Measurements from ENCODE around the gene TXLNG.

The TXLNG gene

GRCh38 chrX:16883487-16883804 lies 97.2 kb downstream of the TXLNG start:
- Histone ChIP-seq H3K4me3 (ENCODE audit: low read depth, low read length) (no peak overlapping the region), H3K27ac (no peak overlapping the region), H3K36me3 (replicated peaks) (no peaks in the 10 kb centered on the region), H3K27me3 (replicated peaks) (peaks cover 2% of the 10 kb centered on the region)
- DNase-seq, result no peak
- no peak for TF ChIP-seq CTCF (IDR thresholded peaks at IDR 0.05; ENCODE audit: low read depth, low read length, missing control alignments)
- in situ Hi-C loops (cut with HindIII; ENCODE audit: low pct_ligation_motif_present, low sequenced_read_pairs), result no loop called here

- Histone ChIP-seq H3K27me3 (replicated peaks) (peaks cover 2% of the 10 kb centered on the region), H3K36me3 (replicated peaks) (no peaks in the 10 kb centered on the region), H3K27ac (no peak overlapping the region), H3K4me3 (ENCODE audit: low read depth, low read length) (no peak overlapping the region)
- in situ Hi-C loops (cut with HindIII; ENCODE audit: low pct_ligation_motif_present, low sequenced_read_pairs), result no loop called here
- no peak for TF ChIP-seq CTCF (IDR thresholded peaks at IDR 0.05; ENCODE audit: low read depth, low read length, missing control alignments)
- no peak for DNase-seq
Observed at GRCh38 chrX:16885628-16886027, 99.4 kb downstream of the TXLNG start.

- Histone ChIP-seq H3K27ac (no peak overlapping the region), H3K36me3 (replicated peaks) (no peaks in the 10 kb centered on the region), H3K27me3 (replicated peaks) (no peaks in the 10 kb centered on the region), H3K4me3 (ENCODE audit: low read depth, low read length) (no peak overlapping the region)
- peak; percentile 96 for TF ChIP-seq CTCF (IDR thresholded peaks at IDR 0.05; ENCODE audit: low read depth, low read length, missing control alignments)
- peak; percentile 75 for DNase-seq
- in situ Hi-C loops (cut with HindIII; ENCODE audit: low pct_ligation_motif_present, low sequenced_read_pairs), result no loop called here
Observed at GRCh38 chrX:16892504-16893362, 106.5 kb downstream of the TXLNG start.

Measured in brain microvascular endothelial cell (primary cell).